Endothelial cell of umbilical vein (primary cell): ENCODE results near the gene UBL3. TPM values are rescaled to one million over a fixed set of nuclear protein-coding genes. Genes with fewer than 3 reads are reported as not detected.

Experiments used
- BruUV-seq: library from RNA; stranded (reverse); fragments of 400-500 nt; replicated peaks from 2 replicates; lab custom pipeline; 2021; lab: Mats Ljungman, UMichigan
- CTCF ChIA-PET: fragments of 300-600, 350-600 bp; sonication (Branson Sonifier 250); formaldehyde crosslinking; loops from one replicate; lab custom pipeline; 2021; ENCODE audit warnings: antibody characterized with exemption, inconsistent platforms; lab: Charles Lee
- POLR2A ChIA-PET: fragments of 300-600, 350-600 bp; sonication (Branson Sonifier 250); formaldehyde crosslinking; loops from one replicate; lab custom pipeline; 2021; ENCODE audit warnings: antibody characterized with exemption, inconsistent platforms; lab: Charles Lee
- DNase-seq: peaks from one replicate; pipeline ENCODE4 v3.0.0-alpha.2; 2011; ENCODE audit warnings: low read depth, low spot score
- FAIRE-seq: peaks from 2 replicates; lab custom pipeline; 2011; peaks lifted over from hg19 to GRCh38; lab: Jason Lieb, UNC
- H2AFZ ChIP-seq: 2 replicates; pipeline ENCODE4 v1.6.0; 2012; ENCODE audit warnings: low read depth, low read length, control low read depth, inconsistent platforms
- H3K27ac ChIP-seq: 2 replicates; pipeline ENCODE4 v1.5.1; 2011; ENCODE audit warnings: low read depth, mild to moderate bottlenecking, control low read depth, low read length, moderate library complexity; ENCODE audit not compliant: insufficient read depth
- H3K27me3 ChIP-seq, 2 experiments: 2 replicates each; pipeline versions ENCODE4 v1.6.0 to v1.6.1; 2011; ENCODE audit warnings: low read length in 2 of 2, mixed read lengths in 1 of 2; ENCODE audit not compliant: control insufficient read depth in 2 of 2, insufficient read depth in 2 of 2
- H3K36me3 ChIP-seq, 2 experiments: 2 replicates in 1 of 2; 3 replicates in 1 of 2; pipeline ENCODE4 v1.5.1; 2011; ENCODE audit warnings: low read length in 2 of 2, mild to moderate bottlenecking in 1 of 2, moderate library complexity in 1 of 2; ENCODE audit not compliant: control insufficient read depth in 2 of 2, insufficient read depth in 2 of 2; ENCODE audit errors: extremely low read depth in 1 of 2
- H3K4me1 ChIP-seq: 3 replicates; pipeline ENCODE4 v1.5.1; 2011; ENCODE audit warnings: mild to moderate bottlenecking, low read length; ENCODE audit not compliant: control insufficient read depth, insufficient read depth; ENCODE audit errors: extremely low read depth
- H3K4me2 ChIP-seq: 2 replicates; pipeline ENCODE4 v1.6.1; 2011; ENCODE audit warnings: low read length, control low read depth, mixed read lengths; ENCODE audit not compliant: insufficient read depth
- H3K4me3 ChIP-seq, 3 experiments: fragments of 200-600 bp in 1 of 3; sonication (generic), shearing (Covaris generic) in 1 of 3; replicated peaks in 1 of 3; 2 replicates each; pipeline ENCODE4 v1.5.1; 2011 to 2016; ENCODE audit warnings: control low read depth in 3 of 3, low read length in 3 of 3, mild to moderate bottlenecking in 2 of 3, inconsistent platforms in 1 of 3, low read depth in 1 of 3, moderate library complexity in 1 of 3; ENCODE audit not compliant: insufficient read depth in 1 of 3
- H3K79me2 ChIP-seq: 2 replicates; pipeline ENCODE4 v1.6.0; 2012; ENCODE audit warnings: low read length, inconsistent platforms; ENCODE audit not compliant: control insufficient read depth, insufficient read depth
- H3K9ac ChIP-seq: replicated peaks from 2 replicates; pipeline ENCODE3; 2011; ENCODE audit warnings: low read length, control low read depth; ENCODE audit not compliant: insufficient read depth; ENCODE audit errors: extremely low read depth
- H3K9me1 ChIP-seq: replicated peaks from 3 replicates; pipeline ENCODE4 v1.6.0; 2011; ENCODE audit warnings: mild to moderate bottlenecking, low read length; ENCODE audit not compliant: control insufficient read depth, insufficient read depth; ENCODE audit errors: extremely low read depth
- H3K9me3 ChIP-seq: replicated peaks from 2 replicates; pipeline ENCODE4 v1.5.1; 2012; ENCODE audit warnings: low read length, inconsistent platforms; ENCODE audit not compliant: control insufficient read depth, insufficient read depth
- H4K20me1 ChIP-seq: replicated peaks from 2 replicates; pipeline ENCODE3; 2011; ENCODE audit warnings: mild to moderate bottlenecking, low read length; ENCODE audit not compliant: control insufficient read depth, insufficient read depth; ENCODE audit errors: extremely low read depth
- CTCF ChIP-seq, 2 donors: IDR thresholded peaks; 1 replicate in 1 of 2; 2 replicates in 1 of 2; pipeline ENCODE4 v1.5.1; 2011; ENCODE audit warnings: low read length in 2 of 2, mild to moderate bottlenecking in 2 of 2, moderate library complexity in 2 of 2, control low read depth in 1 of 2, inconsistent platforms in 1 of 2, low read depth in 1 of 2; ENCODE audit not compliant: insufficient read depth in 1 of 2; ENCODE audit errors: extremely low read depth in 1 of 2
- EZH2 ChIP-seq: IDR thresholded peaks from 2 replicates; pipeline ENCODE4 v1.6.1; 2012; ENCODE audit warnings: borderline replicate concordance, low read depth, mild to moderate bottlenecking, moderate library complexity, low read length, inconsistent platforms; ENCODE audit not compliant: severe bottlenecking
- FOS ChIP-seq: IDR thresholded peaks from 2 replicates; pipeline ENCODE4 v1.6.1; 2011; ENCODE audit warnings: mild to moderate bottlenecking, low read length, moderate library complexity, borderline replicate concordance; ENCODE audit not compliant: insufficient read depth
- GATA2 ChIP-seq: IDR thresholded peaks from 2 replicates; pipeline ENCODE4 v1.7.0; 2011; ENCODE audit warnings: low read depth, mild to moderate bottlenecking, moderate library complexity, mixed read lengths, low read length; ENCODE audit not compliant: insufficient read length, insufficient read depth
- JUN ChIP-seq: IDR thresholded peaks from 2 replicates; pipeline ENCODE4 v1.6.1; 2011; ENCODE audit warnings: borderline replicate concordance, low read depth; ENCODE audit not compliant: insufficient read length, insufficient read depth
- MYC ChIP-seq: IDR thresholded peaks from one replicate; pipeline ENCODE4 v1.6.1; 2011; ENCODE audit warnings: mild to moderate bottlenecking, low read depth, low read length
- POLR2A ChIP-seq: IDR thresholded peaks from 2 replicates; pipeline ENCODE4 v1.6.1; 2012; ENCODE audit warnings: low read depth, mild to moderate bottlenecking, control low read depth, low read length
- POLR2AphosphoS5 ChIP-seq: IDR thresholded peaks from 2 replicates; pipeline ENCODE4 v1.6.1; 2012; ENCODE audit warnings: low read depth, mild to moderate bottlenecking, control low read depth, low read length, moderate library complexity; ENCODE audit not compliant: insufficient read depth
- dilution Hi-C: fragments of 300-500 bp; cut with MboI; formaldehyde crosslinking; loops from one replicate; pipeline ENCODE4 v1.15.0; 2019; ENCODE audit warnings: low sequenced_read_pairs; ENCODE audit not compliant: extremely low pct_ligation_motif_present
- intact Hi-C: fragments of 100-400 bp; cut with micrococcal nuclease; formaldehyde crosslinking; loops from one replicate; pipeline ENCODE4 v1.10.0; 2022
- polyA plus RNA-seq, 4 experiments: library from polyadenylated mRNA; depleted of rRNA in 3 of 4; stranded (reverse) in 3 of 4; unstranded in 1 of 4; fragments of >200 nt; gene quantifications; 2 replicates each; pipeline versions ENCODE4 v1.2.1 to v1.2.3, GENCODE V29; 2011 to 2012; ENCODE audit warnings: missing spikeins in 1 of 4
- total RNA-seq: library from RNA; stranded (reverse); gene quantifications from 2 replicates; pipeline ENCODE4 v1.2.3, GENCODE V29; 2021
- TF ChIP-seq, protein P1 (sequence below): IDR thresholded peaks from 2 replicates; pipeline ENCODE4 v1.6.1; 2011; ENCODE audit not compliant: insufficient read depth, insufficient read length

Gene UBL3
- total and polyA plus RNA-seq, 2 donors (not counting 3 experiments of a cell fraction or from before 2014, with no cell fraction given): 4.8 to 11.8 TPM

GRCh38 chr13:29810145-29810742 lies 40.2 kb downstream of the UBL3 start:
- Histone ChIP-seq H3K9me1 (no peaks in the 10 kb centered on the region), H3K4me3 (no peak overlapping the region), H3K27ac (no peak overlapping the region), H3K9ac (no peak overlapping the region), H4K20me1 (peaks cover 9% of the 10 kb centered on the region), H3K27me3 (no peaks in the 10 kb centered on the region), H3K36me3 (no peaks in the 10 kb centered on the region), H3K4me2 (no peak overlapping the region), H2AFZ (no peak overlapping the region), H3K9me3 (no peaks in the 10 kb centered on the region), H3K4me1 (no peaks in the 10 kb centered on the region), H3K79me2 (peaks cover 3% of the 10 kb centered on the region)
- ChIA-PET CTCF (no interaction called here), POLR2A (no interaction called here)
- intact Hi-C loops (no loop called here), dilution Hi-C loops (no loop called here)
- BruUV-seq: no TSS peak
- DNase-seq (no peak), FAIRE-seq (no peak)
- TF ChIP-seq JUN: no peak
- no peak for TF ChIP-seq EZH2
- TF ChIP-seq POLR2AphosphoS5: no peak
- TF ChIP-seq, protein P1, sequence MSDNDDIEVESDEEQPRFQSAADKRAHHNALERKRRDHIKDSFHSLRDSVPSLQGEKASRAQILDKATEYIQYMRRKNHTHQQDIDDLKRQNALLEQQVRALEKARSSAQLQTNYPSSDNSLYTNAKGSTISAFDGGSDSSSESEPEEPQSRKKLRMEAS: no peak
- no peak for TF ChIP-seq CTCF (IDR thresholded peaks at IDR 0.05; ENCODE audit: extremely low read depth in 1 of 2, insufficient read depth in 1 of 2, low read depth in 1 of 2, low read length in 2 of 2)
- no peak for TF ChIP-seq GATA2
- no peak for TF ChIP-seq FOS
- TF ChIP-seq MYC: no peak
- no peak for TF ChIP-seq POLR2A
